Stimulated activated CD4-positive, alpha-beta T cell treated with anti-CD3 and anti-CD28 coated beads, Interleukin-12 subunit alpha, Interleukin-12 subunit beta, amount 100 ng/mL, for 24 hours (primary cell): ENCODE results near the gene TRIM67.
"Not testable (repeated sequence)": the region's sequence is repeated elsewhere in the genome, so short reads cannot be mapped to it uniquely, and the experiment has no call there.

ENCODE experiments used
- DNase-seq, 2 experiments: peaks; one replicate each; pipeline ENCODE4 v3.0.0-alpha.2; 2020; ENCODE audit warnings: low read depth in 2 of 2

Gene TRIM67

DNA sequence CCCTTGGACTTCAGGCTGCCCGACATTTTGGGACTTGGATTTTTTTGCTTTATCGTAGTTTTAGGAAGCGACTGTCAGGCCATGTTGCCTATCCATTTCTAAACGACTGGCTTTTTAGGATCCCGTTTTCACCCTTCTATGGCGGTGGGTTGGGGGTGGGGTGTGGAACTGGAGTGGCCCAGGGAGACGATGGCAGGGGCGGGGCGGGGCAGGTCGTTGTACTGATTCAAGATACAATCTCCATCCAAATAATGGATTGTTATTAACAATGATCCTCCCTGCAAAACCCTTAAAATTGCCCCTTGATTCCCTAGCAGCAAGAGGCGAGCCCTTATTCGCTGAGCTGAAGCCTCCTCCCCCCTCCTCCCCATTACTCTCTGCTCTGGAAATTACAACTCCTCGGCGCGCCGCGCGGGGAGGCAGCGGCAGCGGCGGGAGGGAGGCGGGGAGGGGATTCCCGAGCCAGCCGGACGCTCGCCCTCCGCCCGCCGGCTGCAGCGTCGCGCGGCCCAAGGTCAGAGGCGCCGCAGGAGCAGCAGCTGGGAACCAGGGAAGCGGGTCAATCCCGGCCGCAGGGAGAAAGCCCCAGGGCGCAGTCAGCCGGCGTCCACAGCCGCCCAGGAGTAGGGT lies at the start of gene TRIM67:
TRIM67 (plus strand) TSS at position 392 of the 630 bp plus-strand sequence. CDS start 912 bp downstream, outside the sequence.
- no peak for DNase-seq

DNA sequence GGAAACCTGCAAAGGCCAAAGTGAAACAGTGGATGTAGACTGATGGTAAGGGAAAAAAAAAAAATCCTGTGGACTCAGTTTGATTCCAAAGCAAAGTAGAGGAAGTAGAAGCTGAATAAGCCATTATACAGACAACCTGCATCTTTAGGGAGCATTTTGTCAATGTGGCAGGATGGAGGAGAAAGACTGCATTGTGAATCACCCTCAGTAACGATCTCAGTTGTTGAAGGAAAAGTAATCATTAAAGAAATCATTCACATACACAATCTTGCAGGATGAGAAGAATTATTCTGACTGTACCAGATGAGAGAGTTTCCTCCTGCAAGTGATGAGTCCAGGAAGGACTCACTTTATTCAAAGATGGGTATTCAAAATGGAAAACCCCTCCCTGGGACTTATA lies 45.1 kb upstream of the TRIM67 start:
- DNase-seq = no peak

DNA sequence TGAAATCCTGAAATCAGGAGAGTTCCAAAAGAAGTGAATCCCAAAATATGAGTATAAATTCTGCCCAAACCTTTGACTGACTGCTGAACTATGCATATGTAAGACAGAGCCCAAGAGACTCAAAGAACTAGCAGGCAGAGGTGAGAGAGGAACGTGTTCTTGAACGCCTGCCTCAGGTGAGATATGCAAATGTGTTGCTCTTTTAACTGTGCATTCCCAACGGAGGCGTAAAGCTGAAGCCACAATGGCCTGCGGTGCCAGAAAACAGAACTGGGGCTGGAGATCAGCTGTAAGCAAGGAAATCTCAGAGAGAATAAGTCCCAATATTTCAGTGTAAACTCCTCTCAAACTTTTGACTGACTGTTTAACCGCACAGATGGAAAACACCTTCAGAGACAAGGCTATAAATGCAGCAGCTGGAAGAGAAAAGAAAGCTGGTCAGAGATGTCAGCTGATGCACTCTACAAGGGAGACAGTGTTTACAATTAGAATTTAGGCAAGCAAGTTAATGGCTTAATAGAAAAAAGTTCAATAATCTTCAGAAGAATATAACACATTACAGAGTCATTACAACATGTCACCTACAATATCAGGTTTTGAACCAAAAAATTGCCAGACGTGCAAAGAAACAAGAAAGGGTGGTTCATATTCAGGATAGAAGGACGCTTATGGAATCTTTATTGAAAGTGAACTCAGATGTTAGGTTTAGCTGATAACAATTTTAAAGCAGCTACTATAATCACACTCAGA lies 43.0 kb upstream of the TRIM67 start:
- no peak for DNase-seq

DNA sequence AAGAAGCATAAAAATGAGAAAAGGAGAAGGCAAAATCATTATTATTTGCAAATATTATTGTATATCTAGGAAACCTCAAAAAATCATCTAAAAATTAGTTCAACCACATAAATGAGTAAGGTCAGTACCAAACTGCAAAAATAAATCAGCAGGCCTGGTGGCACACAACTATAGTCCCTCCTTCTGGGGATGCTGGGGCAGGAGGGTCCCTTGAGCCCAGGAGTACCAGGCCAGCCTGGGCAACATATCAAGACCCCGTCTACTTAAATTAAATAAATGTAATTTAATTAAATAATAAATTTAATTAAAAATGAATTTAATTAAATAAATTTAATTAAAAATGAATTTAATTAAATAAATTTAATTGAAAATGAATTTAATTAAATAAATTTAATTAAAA lies 40.3 kb upstream of the TRIM67 start:
- DNase-seq = no peak

DNA sequence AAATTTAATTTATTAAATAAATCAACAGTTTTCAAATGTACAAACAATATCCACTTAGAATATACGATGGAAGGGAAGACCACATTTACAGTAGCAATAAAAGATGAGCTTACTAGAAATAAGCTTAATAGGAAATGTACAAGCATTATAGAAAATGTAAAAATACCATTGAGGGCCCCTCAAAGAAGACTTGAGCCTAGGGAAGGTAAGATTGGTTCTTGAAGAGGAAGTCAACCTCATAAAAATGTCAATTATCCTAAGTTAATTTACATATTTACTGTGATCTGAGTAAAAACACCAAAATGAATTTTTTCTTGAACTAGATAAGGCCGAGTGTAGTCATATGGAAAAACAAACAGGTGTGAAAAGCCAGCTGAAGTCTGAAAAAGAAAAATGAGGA lies 39.7 kb upstream of the TRIM67 start:
- no peak for DNase-seq

DNA sequence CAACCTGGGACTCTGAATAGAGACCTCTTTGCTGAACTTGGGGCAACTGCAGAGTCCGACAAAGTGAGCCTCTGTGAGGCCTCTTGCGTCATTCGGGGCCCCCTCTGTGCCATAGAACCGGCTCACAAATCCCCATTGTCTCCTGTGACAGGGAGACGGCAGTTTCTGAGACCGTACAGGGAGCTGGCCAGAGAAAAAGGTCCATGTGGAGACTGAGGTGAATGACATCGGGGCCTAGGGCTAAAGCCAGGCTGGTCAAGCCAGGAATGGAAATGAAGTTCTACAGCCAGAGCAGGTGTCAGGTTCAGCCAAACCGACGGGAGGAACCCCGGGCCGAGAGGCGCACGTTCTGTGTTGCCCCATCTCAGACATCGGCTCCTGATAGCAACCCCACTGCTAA lies 37.1 kb upstream of the TRIM67 start:
- no peak for DNase-seq

DNA sequence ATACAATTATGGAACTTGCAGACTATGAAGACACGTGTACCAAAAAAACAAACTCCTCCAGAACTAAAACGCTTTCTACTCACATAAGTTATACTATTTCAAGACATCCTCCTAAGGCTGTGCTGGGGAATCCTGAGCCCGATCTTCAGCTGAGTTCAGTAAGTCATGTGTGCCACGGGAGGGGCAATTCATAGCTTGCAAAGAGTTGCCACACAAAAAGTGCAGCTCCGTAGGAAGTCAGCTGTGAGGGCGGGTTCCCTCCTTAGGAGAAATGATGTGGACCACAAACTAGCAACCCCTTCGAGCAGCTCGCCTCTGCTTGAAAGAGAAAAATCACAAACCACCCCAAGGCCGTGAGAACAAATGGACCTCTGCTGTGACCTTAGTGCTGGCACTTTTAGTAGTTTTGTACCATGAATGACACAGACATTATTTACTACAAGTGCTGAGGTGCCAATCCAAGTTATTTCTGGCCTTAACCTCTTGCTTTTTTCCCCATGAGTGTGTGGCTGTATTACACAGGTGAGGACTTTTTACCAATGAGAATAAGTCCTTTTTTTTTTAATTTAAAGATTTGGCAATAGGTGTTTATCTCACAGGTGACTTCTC lies 35.8 kb upstream of the TRIM67 start:
- DNase-seq = no peak

DNA sequence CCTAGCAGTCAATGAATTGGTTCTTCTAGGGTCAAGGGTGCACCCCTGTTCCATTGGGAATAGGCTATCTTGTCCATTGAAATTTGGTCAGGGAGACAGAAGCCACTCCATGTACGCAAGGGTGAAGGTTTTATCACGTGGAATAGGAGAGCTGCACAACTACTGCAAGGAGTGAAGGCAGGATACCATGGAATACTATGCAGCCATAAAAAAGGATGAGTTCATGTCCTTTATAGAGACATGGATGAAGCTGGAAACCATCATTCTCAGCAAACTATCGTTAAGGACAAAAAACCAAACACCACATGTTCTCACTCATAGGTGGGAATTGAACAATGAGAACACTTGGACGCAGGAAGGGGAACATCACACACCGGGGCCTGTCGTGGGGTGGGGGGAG lies 34.8 kb upstream of the TRIM67 start:
- not testable (repeated sequence) for DNase-seq

DNA sequence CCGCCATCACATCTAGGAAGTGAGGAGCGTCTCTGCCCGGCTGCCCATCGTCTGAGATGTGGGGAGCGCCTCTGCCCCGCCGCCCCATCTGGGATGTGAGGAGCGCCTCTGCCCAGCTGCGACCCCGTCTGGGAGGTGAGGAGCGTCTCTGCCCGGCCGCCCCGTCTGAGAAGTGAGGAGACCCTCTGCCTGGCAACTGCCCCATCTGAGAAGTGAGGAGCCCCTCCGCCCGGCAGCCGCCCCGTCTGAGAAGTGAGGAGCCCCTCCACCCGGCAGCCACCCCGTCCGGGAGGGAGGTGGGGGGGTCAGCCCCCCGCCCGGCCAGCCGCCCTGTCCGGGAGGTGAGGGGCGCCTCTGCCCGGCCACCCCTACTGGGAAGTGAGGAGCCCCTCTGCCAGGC lies 33.4 kb upstream of the TRIM67 start:
- DNase-seq = not testable (repeated sequence)

DNA sequence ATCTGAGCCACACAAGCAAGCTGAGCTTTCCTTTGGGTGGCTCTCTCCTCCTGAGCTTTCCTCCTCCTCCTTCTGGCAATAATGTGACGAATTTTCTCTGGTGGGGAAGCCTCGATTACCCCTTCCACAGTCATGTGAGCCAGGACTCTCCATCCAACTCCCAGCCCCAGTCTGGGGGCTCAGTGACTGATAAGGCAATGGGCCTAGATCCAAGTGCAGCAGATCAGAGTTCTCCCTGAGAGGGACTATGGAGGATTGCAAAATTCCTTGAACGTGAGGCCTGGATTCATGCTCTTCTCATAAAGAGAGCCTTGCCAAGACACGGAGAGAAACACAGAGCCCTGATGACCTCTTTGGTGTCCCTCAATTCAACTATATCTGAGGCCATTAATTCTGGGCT lies 31.3 kb upstream of the TRIM67 start:
- DNase-seq = no peak

DNA sequence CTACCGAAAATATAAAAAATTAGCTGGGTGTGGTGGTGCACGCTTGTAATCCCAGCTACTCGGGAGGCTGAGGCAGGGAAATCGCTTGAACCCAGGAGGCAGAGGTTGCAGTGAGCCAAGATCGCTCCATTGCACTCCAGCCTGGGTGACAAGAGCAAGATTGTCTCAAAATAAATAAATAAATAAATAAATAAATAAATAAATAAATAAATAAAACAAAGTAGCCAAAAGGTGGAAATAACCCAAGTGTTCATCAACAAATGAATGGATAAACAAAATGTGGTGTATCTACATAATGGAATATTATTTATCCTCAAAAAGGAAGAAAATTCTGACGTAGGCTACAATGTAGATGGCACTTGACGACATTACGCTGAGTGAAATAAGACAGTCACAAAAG lies 29.3 kb upstream of the TRIM67 start:
- DNase-seq = not testable (repeated sequence)

DNA sequence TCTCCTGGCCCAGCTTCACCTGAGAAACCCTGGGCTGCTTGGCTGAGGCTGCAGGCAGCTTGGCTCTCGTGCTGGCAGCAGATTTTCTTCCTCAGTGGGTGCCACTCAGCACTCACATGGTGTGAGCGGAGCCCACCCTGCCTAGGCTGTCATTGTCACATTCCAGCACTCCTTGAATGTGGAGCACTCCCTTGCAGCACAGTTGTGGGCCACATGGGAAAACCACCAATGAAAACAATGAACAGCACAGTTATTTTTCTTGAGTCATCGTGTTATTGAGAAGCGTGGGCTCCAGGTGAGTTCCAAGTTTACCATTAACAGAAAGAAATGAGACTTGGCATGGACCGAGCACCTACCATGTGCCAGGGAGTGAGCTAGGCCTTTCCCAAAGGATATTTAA lies 27.2 kb upstream of the TRIM67 start:
- DNase-seq = no peak

DNA sequence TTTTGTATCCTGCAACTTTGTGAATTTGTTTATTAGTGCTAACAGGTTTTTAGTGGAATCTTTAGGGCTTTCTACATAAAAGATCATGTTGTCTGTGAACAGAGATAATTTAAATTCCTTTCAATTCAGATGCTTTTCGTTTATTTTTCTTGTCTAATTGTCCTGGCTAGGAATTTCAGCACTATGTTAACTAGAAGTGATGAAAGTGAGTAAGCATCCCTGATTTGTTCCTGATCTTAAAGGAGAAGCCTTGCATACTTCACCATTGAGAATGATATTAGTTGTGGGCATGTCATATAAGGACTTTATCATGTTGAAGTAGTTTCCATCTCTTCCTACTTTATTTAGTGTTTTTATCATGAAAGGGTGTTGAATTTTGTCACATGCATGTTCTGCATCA lies 23.6 kb upstream of the TRIM67 start:
- DNase-seq = no peak

DNA sequence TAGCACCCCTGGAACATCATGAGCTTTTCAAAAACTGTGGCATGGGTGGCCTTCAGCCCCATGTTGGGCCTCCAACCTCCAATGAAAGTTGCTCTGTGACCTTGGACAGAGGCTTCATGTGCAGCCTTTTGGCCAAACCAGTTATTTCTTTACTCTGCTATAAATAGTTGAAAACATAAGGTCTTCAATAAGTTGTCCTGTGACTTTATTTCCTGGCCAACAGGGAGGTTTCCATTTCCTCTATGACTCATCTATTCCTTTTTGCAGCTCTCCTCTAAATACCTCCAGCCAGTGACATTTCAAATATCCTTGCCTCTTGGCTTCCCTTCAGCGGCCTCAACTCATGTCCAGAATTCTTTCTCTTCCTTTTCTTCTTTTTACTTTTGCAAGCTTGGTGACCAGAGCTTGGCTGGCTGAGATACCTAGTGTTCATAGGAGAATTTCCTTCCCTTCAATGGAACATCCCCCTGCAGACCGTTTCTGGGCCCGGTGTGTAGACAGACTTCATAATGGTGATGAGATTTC lies 22.7 kb upstream of the TRIM67 start:
- no peak for DNase-seq

DNA sequence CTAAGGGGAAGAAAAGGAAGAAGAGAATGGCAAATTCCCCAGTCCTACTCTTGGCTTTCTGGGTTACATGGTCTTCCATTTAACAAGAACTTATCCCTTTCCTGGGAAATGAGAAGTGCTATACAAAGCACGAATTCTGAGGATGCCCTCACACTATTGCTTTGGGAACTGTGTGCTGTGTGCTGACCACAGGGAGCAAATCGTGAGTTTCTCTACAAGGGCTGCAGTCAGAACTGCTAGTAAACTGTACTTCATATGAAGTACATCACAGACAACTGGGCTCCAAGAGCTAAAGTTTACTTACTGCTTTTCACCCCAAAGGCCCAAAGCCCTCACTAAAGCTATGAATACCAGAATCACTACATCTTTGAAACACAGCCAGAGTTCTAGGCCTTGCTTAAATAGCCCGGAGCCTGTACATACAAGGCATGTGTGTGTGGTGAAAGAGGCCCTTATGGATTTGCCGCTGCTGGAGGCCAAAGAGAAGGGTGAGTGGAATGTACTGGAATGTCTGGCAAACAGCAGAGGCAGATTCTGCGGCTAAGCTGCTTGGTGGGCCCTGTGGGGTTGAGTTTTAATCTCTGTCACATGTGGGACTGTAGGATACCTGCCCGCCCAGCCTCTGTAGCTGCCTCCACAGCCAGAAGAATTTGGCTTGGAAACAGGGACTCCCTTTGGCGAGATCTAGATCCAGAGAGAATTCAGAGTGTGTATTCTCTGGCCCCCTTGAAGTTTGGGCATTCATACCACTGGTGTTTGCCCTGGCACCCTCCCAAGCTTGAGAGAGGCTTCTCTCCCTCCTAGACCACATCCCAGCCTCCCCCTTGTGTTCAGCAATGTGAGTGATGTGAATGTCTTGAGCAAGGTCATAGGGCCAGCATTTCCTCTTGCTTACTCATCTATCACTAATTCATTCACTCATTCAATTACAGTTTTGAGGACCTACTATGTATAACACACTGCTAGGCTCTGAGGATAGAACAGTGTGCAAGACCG lies 21.9 kb upstream of the TRIM67 start:
- DNase-seq = no peak

DNA sequence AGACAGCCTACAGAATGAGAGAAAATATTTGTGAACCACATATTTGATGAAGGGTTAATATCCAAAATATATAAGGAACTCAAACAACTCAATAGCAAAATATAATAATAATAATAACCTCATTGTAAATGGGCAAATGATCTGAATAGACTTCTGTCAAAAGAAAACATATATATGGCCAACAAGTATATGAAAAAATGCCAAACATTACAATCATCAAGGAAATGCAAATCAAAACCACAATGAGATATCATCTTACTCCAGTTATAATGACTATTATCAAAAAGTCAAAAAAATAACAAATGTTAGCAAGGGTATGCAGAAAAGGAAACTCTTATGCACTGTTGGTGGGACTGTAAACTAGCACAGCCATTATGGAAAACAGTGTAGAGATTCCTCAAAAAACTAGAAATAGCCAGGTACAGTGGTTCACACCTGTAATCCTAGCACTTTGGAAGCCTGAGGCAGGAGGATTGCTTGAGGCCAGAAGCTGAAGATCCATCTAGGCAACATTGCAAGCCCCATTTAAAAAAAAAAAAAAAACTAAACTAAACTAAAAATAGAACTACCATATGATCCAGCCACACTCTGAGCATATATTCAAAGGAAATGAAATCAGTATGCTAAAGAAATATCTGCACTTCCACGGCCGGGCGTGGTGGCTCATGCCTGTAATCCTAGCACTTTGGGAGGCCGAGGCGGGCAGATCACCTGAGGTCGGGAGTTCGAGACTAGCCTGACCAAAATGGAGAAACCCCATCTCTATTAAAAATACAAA lies 17.3 kb upstream of the TRIM67 start:
- no peak for DNase-seq

DNA sequence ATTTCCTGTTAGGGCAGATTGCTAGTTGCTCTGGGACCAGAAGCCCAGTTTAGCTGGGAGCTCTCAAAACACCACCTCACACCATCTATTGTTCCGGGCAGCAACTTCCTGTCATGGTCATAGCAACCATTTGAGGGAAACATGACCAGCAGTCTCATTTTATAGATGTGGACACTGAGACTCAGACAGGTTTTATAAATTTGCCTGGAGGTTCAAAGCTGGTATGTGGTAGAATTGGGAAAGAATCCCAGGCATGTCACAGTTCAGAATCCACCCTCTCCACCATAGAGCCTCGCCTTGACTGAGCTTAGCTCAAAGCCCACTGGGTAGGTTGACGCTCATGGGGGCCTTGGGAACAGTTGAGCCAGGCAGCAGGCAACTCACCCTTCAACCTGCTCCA lies 14.0 kb upstream of the TRIM67 start:
- DNase-seq = no peak

DNA sequence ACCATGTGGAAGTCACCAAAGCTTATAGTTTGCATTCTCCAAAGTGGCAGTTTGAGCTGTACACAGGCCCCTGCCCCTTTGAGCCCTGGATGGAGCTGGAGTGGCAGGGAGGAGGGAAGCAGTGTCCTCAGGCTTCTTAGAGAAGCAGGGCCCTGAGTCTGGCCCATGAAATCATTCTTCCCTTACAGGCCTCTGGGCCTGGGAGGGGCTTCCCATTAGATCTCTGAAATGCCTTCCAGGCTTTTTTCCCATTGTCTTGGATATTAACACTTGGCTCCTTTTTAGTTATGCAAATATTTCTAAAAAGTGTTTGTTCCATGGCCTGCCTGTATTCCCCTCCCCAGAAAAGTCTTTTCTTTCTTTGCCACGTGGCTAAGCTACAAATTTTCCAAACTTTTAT lies 10.0 kb upstream of the TRIM67 start:
- no peak for DNase-seq

DNA sequence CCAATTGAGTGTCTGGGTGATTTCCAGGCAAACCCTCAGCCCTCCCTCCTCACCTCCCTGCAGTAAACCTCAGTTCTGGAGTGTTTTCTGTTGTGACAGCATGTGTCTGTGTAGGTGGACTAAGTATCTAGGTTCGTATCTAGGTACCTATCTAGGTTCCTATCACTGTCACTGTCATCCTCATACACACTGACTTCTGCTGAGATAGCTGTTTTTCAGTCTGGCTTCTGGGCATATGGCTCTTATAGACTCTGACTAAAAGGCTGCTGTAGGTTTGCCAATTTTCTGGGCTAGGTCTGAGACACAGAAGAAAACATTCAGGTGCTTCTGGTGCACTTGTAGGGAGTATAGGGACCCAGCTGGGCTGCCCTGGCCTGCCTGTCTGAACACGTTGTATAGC lies 8.1 kb upstream of the TRIM67 start:
- no peak for DNase-seq

DNA sequence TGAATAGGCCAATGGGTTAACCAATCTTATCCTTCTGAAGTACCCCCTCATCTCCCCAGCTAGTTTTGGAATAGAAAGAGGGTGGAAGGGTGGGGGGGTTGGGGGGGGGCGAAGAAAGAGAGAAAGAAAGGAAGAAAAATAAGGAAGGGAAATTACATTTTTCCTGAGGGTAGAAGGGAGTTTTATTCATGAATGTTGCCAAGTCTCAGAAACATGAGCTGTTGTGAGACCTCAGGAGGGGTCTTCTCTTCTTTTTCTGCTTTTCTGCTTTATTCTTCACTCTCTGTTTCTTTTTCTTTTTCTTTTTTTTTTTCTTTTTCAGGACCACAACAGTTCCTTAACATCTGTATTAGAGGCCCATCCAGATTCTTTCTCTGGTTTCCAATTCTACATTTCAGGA lies 6.0 kb upstream of the TRIM67 start:
- DNase-seq = no peak

DNA sequence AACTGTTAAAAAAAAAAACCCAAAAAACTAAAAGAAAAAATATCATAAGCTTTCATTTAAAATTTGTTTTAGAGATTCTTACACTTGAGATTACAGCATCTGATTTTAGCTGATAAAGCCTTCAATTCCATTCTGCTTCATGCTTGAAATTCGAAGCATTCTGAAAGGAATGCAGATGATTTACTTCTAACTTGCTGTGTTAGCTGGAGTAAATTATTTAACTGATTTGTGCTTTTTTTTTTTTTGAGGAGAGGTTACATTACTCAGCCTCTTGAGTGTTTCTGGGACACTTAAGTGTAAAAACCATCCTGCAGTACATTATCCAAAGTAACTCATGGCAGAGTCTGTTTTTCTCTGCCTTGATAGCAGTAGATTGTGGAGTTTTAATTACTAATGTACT lies 4.5 kb upstream of the TRIM67 start:
- no peak for DNase-seq
